Activated effector memory CD4-positive, alpha-beta T cell treated with Interleukin-2 at 50 U/mL for 16 hours (primary cell): ENCODE data around the gene CRIP2.
A peak's percentile ranks its signal among the peaks of the same experiment; 100 is the strongest.

Source experiments
- DNase-seq: peaks from one replicate; pipeline ENCODE4 v3.0.0-alpha.2; 2020

The CRIP2 gene

GRCh38 chr14:105489542-105490266 is 15.1 kb downstream of the CRIP2 start:
- DNase-seq: peak; percentile 82

DNA sequence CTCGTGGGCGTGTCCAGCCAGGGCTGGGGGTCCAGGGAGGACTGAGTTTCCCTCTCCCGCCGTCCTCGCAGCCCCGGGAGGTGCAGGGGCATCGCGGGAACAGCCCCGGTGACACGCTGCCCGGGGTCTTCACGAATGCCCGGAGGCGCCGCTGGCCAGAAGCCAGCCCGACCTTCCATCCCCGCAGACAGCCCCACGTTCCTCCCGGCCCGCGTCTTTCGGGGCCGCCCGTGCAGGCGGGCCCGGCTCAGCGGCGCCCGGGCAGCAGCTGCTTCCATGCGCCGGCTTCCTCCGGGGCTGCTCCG is 15.6 kb downstream of the CRIP2 start:
- no peak for DNase-seq

DNA sequence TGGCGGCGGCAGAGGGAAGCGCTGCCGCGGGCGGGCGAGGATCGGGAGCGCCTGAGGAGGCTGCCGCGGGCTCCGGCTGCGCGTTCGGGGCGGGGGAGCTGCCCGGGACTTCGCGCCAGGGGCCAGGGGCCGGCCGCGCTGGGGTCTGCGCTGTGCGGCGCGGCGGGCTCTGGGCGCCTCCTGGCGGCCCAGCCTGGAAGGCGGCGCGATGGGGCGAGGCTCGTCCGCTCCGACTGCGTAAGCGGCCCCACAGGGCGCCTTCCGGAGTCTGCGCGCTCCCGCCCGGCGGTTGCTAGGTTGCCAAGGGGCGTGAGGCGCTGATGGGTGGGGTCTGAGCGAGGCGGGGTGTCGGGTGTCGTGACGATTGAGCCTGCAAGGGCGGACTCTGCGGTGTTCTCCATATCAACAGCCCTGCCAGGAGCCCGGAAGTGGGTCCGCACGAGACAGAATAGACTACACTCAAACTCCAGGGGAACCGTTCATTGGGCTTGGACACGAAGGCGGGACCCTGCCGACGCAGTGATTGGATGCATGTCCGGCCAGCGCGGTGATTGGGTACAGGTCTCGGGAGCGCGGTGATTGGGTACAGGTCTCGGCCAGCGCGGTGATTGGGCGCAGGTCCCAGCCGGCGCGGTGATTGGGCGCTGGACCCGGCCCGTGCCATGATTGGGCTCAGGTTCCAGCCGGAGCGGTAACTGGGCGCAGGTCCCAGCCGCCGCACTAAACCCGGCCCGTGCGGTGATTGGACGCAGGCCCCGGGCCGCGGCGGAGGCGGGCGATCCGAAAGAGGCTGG is 16.1 kb downstream of the CRIP2 start, which contains the start of gene TEDC1:
Gene TEDC1, plus strand, starts transcription at position 675 of the 794 bp plus-strand sequence. CDS start 130 bp downstream, outside the sequence.
- DNase-seq: peak; percentile 98

- peak; percentile 73 for DNase-seq
Observed at GRCh38 chr14:105491366-105491973, 16.8 kb downstream of the CRIP2 start.

- DNase-seq: no peak
Observed at GRCh38 chr14:105492031-105492970, 17.7 kb downstream of the CRIP2 start.

- DNase-seq: no peak
Observed at GRCh38 chr14:105492971-105493871, 18.6 kb downstream of the CRIP2 start.

GRCh38 chr14:105493921-105494605 is 19.4 kb downstream of the CRIP2 start:
- no peak for DNase-seq

- no peak for DNase-seq
Observed at GRCh38 chr14:105494606-105494929, 19.9 kb downstream of the CRIP2 start.

- DNase-seq: no peak
Observed at GRCh38 chr14:105495101-105495989, 20.7 kb downstream of the CRIP2 start.

DNA sequence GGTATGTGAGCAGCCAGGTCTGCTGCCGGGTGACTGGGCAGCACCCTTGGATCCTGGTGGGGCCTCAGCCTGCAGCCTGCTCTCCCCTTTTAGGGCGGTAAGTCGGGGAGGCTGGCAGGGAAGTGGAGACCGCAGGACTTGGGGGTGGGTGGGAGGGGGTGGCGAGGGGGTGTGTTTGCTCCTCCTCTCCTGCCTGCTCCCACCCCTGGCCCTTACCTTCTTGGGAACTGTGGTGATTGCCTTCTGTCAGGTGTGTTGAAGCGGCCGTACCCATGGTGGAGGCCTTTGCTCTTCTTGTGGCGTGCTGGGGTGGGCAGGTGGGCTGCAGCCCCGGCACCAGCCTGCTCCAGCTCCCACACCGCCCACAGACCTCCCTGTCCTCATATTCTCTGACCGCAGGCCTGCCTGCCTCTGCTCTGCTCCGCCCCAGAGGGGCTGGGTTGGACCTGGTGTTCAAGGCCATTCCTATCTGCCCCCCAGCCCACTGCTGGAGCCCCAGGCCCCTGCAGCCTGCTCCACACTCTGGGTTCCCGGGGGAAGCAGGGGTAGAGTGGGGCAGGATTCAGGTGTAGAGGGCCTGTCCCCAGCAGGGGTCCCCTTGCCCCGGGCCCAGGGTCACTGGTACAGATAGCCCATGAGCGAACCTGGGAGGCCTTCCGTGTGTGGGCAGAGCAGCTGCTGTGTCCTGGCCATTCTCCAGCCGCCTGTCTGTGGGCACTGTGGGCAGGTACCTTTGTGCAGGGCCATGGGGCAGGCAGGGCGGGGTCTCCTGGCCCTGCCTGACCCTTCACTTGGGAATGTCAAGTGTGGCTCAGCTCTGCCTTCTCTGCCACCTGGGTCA is 21.6 kb downstream of the CRIP2 start:
- no peak for DNase-seq

GRCh38 chr14:105496831-105497591 is 22.4 kb downstream of the CRIP2 start:
- DNase-seq: no peak

GRCh38 chr14:105497671-105498429 is 23.2 kb downstream of the CRIP2 start:
- no peak for DNase-seq

GRCh38 chr14:105498430-105499255 is 24.0 kb downstream of the CRIP2 start:
- DNase-seq: no peak

DNA sequence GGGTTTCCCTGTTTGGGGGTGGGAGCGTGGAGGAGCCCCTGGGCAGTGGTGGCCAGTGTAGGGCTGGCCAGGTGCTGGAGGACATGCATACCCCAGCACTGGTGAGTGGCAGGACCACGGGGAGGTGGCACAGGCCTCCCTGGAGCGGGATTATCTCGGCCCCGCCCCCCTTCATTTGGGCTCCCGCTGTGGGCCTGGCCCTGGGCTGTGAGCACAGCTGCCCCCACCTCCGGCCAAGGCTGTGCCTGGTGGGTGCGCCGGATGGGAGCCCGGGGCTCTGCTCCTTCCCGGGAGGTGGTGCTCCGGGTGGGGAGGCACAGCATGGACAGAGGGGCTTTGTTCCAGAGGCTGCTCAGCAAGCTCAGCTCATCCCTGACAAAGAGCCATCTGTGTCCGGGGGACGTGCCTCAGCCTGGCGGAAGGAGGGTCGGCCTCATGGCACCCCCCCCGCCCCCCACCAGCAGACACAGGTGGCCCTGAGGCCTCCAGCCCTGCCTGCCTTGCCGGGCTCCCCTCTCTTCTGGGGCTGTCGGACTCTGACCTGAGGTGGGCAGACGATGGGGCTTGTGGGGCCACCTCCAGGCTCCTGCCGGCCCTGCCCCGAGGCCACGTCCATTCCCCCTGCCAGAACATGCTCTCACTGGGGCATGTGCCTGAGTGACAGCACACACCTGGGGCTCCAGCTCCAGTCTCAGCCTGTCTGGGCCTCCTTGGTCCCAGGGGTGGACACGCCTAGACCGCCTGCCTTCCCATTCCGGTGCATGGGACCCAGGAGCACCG is 24.8 kb downstream of the CRIP2 start:
- no peak for DNase-seq

DNA sequence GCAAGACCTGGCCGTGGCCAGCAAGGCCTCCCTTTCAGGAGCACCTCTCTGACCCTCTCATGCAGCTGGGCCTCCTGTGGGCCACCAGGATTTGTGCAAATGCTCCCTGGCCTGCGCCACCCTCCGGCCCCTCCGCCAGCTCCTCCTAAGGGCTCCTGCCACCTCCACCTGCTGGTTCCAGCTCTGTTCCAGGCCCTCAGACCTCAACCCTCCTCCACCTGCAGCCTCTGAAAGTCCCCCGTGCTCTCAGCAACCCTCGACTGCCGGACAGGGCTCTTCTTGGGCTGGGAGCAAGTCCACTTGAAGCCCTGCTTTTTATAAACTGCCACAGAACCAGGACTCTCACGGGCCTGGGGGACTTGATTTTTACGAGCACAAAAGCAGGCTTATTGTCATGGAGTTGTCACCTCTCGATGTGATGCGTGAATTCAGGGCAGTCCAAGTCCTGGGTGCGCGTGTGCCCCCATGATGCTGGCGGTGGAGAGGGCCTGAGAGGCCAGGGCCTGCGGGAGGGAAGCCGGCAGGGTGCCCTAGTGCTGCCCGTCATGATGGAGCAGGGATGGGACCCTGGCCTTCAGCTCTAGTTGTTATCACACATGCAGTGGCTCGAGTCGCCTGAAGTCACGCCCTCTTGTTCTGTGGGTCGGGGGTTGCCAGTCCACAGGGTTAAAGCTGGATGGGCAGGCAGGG is 25.6 kb downstream of the CRIP2 start:
- DNase-seq: no peak
